ENCODE measurements around the gene WDR88.

The WDR88 gene, protein sequence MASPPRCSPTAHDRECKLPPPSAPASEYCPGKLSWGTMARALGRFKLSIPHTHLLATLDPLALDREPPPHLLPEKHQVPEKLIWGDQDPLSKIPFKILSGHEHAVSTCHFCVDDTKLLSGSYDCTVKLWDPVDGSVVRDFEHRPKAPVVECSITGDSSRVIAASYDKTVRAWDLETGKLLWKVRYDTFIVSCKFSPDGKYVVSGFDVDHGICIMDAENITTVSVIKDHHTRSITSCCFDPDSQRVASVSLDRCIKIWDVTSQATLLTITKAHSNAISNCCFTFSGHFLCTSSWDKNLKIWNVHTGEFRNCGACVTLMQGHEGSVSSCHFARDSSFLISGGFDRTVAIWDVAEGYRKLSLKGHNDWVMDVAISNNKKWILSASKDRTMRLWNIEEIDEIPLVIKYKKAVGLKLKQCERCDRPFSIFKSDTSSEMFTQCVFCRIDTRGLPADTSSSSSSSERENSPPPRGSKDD

DNA sequence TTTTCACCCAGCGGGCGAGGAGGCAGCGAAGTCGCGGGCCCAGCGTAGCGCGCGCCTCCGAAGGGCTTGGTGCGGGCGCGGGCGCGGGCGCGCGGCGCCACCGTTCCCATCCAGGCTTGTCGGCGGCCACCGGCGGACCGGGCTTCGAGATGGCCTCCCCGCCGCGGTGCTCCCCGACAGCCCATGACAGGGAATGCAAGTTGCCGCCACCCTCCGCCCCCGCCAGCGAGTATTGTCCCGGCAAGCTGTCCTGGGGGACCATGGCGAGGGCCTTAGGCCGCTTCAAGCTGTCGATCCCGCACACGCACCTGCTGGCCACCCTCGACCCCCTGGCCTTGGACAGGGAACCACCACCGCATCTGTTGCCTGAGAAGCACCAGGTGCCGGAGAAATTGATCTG lies at the start of gene WDR88:
Gene WDR88, plus strand, starts transcription at position 94 of the 400 bp plus-strand sequence. Its CDS starts 56 bp downstream, at position 150.
- Mint-ChIP-seq H3K36me3 (ENCODE audit: low read depth) (peaks cover 31% of the 10 kb centered on the region), H3K4me1 (peaks cover 7% of the 10 kb centered on the region), H3K4me3 (no peak within 1 kb of the TSS), H3K27ac (no peak within 1 kb of the TSS), H3K27me3 (ENCODE audit: low read depth) (peaks cover 4% of the 10 kb centered on the region), H3K9me3 (no peaks in the 10 kb centered on the region)
- TF ChIP-seq, protein P1, sequence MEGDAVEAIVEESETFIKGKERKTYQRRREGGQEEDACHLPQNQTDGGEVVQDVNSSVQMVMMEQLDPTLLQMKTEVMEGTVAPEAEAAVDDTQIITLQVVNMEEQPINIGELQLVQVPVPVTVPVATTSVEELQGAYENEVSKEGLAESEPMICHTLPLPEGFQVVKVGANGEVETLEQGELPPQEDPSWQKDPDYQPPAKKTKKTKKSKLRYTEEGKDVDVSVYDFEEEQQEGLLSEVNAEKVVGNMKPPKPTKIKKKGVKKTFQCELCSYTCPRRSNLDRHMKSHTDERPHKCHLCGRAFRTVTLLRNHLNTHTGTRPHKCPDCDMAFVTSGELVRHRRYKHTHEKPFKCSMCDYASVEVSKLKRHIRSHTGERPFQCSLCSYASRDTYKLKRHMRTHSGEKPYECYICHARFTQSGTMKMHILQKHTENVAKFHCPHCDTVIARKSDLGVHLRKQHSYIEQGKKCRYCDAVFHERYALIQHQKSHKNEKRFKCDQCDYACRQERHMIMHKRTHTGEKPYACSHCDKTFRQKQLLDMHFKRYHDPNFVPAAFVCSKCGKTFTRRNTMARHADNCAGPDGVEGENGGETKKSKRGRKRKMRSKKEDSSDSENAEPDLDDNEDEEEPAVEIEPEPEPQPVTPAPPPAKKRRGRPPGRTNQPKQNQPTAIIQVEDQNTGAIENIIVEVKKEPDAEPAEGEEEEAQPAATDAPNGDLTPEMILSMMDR (IDR thresholded peaks at IDR 0.05; ENCODE audit: unreplicated experiment in 3 of 3), result no peak

DNA sequence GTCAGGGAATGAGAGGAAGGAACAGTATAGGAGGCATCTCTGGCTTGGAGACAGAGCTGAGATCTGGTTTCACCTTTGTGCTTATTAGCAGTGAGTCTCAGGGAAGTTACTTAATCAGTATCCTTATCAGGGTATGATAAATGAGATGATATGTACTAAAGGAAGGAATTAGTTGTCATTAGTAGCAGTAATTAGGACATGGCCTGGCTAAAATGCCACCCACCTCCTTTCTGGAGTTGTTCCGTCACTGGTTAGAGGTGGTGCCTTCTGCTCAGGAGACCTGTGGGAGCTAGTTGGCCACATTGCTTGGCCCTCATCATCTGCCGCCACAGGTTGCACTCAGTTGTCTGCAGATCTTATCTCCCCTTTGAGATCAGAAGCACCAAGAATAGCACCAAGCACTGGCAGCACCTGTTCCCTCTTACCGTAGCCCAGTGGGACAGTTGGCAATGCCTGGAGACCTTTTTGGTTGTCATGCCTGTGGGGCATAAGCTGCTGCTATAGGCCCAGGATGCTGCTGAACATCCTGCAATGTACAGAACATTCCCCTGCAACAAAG lies 46.3 kb upstream of the WDR88 start:
- Mint-ChIP-seq H3K9me3 (no peaks in the 10 kb centered on the region), H3K27ac (no peak overlapping the region), H3K27me3 (ENCODE audit: low read depth) (no peaks in the 10 kb centered on the region), H3K4me1 (peaks cover 24% of the 10 kb centered on the region), H3K4me3 (no peak overlapping the region), H3K36me3 (ENCODE audit: low read depth) (peaks cover 16% of the 10 kb centered on the region)
- TF ChIP-seq, protein P1 (IDR thresholded peaks at IDR 0.05; ENCODE audit: unreplicated experiment in 3 of 3), result no peak

DNA sequence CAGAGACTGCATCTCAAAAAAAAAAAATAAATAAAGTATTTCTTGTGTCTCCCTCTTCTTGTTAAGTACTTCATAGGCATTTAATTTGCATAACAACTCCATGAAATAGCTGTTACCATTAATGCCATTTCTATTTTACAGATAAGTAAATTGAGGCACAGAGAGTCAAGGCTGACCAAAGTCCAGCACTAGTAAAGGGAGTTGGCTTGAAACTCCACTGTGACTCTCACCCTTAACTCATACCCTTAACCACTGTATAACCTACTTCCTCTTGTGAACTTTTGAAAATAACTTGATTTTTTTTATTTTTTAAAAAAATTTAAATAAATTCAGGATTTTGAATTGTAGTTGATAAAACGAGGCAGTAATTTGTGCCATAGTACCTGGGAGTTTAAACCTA lies 45.0 kb upstream of the WDR88 start:
- Mint-ChIP-seq H3K4me3 (no peak overlapping the region), H3K4me1 (peaks cover 11% of the 10 kb centered on the region), H3K36me3 (ENCODE audit: low read depth) (peaks cover 25% of the 10 kb centered on the region), H3K27ac (no peak overlapping the region), H3K27me3 (ENCODE audit: low read depth) (no peaks in the 10 kb centered on the region), H3K9me3 (no peaks in the 10 kb centered on the region)
- TF ChIP-seq, protein P1 (IDR thresholded peaks at IDR 0.05; ENCODE audit: unreplicated experiment in 3 of 3), result no peak

DNA sequence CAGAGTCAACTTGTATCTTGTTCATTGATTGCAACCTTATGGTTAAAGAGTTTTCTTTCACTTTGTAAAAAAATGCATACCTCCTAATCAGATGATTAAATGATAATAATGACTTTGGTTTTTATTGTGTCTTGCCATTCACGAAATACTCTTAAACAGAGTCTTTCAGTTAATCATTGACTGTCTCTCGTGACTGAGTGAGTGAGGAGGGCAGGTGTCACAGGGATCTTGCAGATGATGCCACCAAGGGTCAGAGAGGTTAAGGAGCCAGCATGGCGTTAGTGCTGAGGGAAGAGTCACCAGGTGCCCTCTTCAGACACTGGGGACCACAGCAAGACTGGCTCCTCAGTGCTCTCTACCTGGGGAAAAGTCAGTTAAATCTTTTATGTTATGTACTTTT lies 42.9 kb upstream of the WDR88 start:
- Mint-ChIP-seq H3K9me3 (no peaks in the 10 kb centered on the region), H3K4me3 (no peak overlapping the region), H3K4me1 (peaks cover 6% of the 10 kb centered on the region), H3K36me3 (ENCODE audit: low read depth) (peaks cover 34% of the 10 kb centered on the region), H3K27me3 (ENCODE audit: low read depth) (no peaks in the 10 kb centered on the region), H3K27ac (peak overlapping the region in 1 of 3 experiments; percentile 26)
- TF ChIP-seq, protein P1 (IDR thresholded peaks at IDR 0.05; ENCODE audit: unreplicated experiment in 3 of 3), result no peak

DNA sequence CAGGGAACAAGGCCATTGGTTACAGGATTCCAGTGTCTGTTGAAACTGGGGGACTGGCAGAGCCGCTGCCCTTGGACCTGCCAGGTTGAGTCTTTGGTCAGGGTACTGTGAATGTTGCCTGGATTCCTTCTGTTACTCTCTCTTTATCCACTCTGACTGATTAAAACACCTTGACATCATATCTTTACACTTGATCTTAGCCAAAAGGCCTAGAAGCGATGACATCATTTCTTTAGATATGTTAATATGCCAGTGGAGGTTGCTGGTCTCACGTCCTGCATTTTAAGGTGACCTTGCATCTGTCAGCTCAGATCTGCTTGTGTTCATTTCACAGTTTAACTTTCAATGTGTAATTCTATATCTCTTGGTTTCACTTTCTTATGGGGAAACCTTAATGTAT lies 41.7 kb upstream of the WDR88 start:
- Mint-ChIP-seq H3K4me3 (no peak overlapping the region), H3K9me3 (no peaks in the 10 kb centered on the region), H3K4me1 (no peaks in the 10 kb centered on the region), H3K27me3 (ENCODE audit: low read depth) (no peaks in the 10 kb centered on the region), H3K36me3 (ENCODE audit: low read depth) (peaks cover 42% of the 10 kb centered on the region), H3K27ac (no peak overlapping the region)
- TF ChIP-seq, protein P1 (IDR thresholded peaks at IDR 0.05; ENCODE audit: unreplicated experiment in 3 of 3), result no peak

Data from nephron (organoid).